ENCODE results near the gene ARHGAP10.

Gene ARHGAP10

DNA sequence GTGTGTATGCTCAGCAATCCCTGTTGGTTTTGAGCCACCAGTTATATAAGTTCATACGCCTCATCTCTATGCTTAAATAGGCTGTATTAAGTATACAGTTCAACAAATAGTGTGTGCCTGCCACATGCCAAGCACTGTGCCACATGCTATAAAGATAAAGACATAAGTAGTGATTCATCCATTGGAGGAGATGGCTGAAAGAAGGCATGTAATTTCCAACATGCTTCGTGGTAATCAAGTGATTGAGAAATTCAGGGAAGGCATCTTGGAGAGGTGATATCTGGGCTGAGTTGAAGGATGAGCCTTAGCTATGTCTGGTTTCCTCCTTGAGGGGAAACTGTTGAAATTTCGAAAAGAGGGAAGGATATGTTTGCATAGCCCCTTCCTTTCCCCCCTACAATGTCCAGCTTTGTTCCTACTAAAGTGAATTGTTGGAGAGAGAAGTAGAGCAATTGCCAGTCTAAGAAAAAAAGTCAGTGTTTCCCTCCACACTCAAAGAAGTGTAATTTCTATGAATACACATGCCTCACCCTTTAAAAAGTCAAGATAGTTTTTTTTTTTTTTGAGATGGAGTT is 96.5 kb downstream of the ARHGAP10 start:
- no peak for FAIRE-seq

DNA sequence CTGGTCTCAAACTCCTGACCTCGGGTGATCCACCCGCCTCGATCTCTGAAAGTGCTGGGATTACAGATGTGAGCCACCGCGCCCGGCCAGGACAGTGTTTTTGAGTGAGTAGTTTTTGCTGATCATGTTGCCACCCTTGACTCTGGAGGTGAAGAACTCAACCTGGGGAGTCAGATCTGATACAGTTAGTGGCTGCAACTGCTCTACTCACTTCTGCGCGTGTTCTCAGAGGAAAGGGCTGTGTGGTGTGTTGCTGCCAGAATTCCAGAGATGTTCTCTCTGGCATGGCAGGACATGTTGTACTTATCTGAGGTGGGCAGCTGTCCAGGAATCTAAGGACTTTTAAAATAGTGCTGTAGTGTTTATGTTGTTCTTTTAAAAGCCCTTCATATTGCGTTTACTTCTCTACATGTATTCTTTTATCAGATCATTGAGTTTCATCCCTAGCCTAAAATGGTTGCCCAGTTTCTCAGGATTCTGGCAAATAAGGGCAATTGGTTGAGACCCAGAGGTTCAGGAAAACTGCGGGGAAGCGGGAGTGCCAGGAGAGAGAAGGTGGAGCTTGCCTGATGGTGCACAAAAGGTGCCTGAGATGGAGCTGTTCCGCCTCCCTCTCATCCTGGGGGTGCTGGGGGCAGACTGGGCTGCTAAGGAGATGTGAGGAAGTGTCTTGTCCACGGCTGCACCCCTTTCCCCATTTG is 97.7 kb downstream of the ARHGAP10 start:
- FAIRE-seq = no peak

DNA sequence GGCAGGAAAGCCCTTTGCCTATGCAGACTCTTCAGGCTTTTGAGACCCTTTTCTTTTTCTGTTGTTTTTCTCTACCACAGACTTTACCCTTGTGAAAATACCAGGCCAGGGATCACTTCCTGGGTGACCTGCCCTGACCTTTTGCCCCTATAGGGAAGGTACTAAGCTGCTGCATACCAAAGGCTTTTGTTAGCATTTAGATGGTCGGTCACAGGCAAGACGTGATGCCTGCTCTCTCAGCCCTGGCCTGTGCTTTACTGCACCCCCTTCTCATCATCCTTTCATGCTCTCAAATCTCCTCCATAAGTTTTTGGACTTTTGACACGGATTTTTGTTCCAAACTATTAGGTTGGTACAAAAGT is 98.2 kb downstream of the ARHGAP10 start:
- no peak for FAIRE-seq

DNA sequence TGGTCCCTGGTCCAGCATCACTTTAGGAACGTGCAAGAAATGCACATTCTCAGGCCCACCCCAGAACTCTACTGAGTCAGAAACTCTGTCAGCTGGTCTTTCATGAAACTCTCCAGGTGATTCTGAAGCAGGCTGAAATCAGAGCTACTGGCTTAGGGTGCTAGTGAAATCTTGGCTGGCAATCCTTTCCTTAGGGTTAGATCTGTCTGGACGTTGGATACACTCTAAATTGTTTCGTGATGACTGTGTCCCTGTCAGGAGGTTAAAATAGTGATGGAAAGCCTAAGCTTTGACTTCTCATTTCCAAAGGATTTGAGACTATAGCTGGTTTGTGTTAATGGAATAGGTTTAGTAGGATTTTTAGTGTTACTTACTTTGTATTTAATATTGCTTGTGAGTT is 99.1 kb downstream of the ARHGAP10 start:
- FAIRE-seq = no peak

DNA sequence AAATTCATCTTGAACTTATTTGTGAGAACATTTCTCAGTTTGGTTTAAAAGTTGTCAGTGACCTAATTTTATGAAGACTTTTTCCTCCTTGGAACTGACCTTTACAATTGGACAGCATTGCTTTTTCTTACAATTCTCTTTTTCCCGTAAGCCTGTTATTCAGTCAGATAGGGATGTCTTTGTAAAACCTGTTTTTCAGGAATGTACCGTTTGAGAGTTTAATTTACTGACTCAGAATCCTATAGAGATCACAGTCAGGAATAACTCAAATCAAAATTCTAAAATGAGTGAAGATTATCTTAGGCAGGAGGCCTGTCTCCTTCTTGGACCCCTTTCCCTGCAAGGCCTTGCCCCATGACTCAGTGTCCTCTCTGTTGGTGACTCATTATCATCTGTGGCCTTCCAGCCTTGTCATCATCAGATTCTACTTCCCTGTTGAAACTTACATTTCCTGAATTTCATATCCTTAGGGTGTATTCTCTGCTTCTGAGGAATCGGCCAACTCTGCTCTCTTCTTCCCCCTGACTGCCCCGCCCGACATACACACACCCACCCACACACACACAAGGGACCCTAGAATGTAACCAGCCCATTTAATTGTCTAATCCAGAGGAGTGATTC is 99.8 kb downstream of the ARHGAP10 start:
- no peak for FAIRE-seq

DNA sequence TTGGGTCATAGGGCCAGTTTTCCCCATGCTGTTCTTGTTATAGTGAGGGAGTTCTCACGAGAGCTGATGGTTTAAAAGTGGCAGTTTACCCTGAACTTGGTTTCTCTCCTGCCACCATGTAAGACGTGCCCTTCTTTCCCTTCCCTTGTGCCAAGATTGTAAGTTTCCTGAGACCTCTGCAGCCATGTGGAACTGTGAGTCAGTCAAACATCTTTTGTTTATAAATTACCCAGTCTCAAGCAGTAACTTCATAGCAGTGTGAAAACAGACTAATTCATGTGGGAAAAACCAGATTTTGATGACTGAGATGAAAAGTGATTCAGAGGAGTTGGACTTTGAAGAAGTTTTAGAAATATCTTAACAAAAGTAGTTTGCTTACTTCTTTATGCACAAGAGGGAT is 101.4 kb downstream of the ARHGAP10 start:
- FAIRE-seq = no peak

DNA sequence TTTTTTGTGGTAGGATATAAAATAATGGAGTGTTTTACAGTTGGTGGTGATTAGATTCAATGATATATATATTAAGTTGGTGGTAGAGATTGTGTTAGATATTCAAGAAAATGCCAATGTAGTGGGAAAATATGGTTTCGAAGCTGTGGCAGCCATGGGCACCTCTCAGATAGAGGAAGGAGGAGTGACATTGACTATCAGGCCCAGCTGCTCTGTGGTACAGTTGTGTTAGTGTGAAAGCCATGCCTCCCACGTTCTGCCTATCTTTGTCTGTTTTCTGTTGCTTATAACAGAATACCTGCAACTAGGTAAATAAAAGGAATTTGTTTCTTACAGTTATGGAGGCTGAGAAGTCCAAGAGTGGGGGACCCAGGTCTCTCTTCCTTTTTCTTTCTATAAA is 101.9 kb downstream of the ARHGAP10 start:
- no peak for FAIRE-seq

DNA sequence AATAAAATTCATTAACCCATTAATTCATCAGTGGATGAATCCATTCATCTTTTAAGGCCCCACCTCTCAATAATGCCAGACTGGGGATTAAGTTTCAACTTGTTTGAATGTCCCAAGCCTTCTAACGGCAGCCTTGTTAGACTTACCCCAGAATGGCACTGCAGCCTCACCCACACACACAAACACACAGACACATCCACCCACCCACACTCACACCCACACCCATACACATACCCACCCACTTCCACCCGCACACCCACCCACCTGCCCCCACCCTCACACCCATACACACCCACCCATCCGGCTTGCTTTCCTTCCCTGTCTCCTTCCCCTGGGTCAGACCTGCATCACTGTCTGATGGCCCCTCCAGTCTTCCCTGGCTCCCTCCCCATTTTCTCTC is 102.6 kb downstream of the ARHGAP10 start:
- FAIRE-seq = no peak

DNA sequence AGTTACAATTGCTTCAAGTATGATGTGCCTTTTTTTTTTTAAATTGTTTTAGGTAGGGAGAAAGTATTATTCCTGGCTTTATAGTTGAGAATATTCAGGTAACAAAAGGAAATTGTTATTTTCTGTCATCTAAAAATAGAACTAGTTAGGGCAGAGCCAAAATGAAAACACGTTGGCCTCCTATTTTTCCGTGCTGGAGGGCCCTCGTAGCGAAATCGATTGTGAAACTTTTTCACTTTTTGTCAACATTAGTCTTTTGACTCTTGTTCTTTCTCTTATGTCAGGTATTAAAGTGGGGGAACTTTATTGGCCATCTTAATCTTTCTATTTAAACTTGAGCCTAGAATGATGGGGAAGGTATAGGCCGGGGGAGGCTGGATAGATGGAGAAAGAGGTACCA is 104.9 kb downstream of the ARHGAP10 start:
- no peak for FAIRE-seq

DNA sequence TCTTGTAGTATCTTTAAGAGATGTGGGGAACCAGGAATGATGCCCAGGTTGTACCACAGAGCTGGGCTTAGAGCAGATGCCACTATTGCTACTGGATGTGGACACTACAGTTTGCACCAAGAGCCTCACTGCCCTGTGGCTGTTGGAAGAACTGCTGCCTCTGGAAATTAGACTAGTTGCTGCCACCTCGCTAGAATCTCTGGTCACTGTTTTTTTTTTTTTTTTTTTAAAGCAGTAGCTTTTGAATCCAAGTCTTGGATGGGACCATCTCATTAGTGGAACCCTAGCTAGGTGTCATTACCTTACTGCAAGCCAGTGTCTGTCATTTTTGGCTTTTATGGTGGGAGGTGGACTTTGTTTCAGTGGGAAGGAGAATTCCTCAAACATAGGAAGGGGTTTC is 105.5 kb downstream of the ARHGAP10 start:
- no peak for FAIRE-seq

DNA sequence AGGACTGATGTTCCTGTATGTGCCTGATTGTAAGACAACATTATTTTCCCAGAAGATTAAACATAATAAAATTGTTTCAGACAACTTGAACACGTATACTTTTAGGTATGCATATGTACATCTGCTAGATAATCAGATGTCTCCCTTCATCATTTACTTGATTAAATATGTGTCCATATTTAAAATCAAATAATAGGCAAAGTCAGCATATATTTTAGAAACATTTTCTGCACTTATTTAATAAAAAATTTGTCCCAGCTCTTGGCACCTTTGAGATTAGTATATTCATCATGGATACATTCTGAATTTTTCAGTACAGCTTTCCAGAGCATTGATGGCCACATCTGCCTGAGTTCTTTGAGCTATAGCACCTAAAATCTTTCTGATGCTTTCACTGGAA is 106.0 kb downstream of the ARHGAP10 start:
- FAIRE-seq = no peak

DNA sequence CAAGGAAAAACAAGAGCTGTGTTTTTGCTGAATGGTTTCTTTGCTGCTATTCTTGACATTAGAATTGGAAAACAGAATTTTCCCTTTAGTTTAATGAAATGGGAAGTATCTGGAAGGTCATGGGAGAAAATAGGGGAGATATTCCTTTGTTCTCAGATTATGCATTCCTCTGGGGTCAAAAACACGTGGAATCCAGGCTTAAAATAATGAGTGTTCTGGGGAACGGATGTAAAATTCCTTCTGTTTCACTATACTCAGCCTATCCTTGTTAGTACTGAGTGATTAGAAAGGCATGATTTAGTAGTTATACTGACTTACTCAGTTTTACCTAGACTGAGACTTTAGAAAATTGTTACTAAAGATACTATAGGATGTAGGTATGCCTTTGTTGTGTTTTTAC is 107.3 kb downstream of the ARHGAP10 start:
- FAIRE-seq = no peak

DNA sequence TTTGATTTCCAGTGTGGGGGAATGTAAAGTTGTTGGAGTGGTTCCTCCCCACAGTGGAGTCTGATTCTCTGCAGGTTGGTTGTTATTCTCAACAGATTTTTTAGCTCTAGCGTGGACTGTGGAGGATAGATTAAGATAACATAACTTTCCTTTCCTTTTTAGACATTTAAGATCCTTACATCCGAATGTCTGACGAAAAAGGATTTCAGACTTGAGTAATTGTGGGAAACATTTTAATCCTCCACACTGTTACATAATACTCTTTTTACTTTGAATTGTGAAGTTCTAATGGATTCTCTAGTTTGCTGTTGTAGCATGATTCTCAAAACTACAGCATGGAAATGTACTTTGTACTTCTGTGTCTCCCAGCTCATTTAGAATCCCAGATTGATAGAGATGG is 107.8 kb downstream of the ARHGAP10 start:
- no peak for FAIRE-seq

DNA sequence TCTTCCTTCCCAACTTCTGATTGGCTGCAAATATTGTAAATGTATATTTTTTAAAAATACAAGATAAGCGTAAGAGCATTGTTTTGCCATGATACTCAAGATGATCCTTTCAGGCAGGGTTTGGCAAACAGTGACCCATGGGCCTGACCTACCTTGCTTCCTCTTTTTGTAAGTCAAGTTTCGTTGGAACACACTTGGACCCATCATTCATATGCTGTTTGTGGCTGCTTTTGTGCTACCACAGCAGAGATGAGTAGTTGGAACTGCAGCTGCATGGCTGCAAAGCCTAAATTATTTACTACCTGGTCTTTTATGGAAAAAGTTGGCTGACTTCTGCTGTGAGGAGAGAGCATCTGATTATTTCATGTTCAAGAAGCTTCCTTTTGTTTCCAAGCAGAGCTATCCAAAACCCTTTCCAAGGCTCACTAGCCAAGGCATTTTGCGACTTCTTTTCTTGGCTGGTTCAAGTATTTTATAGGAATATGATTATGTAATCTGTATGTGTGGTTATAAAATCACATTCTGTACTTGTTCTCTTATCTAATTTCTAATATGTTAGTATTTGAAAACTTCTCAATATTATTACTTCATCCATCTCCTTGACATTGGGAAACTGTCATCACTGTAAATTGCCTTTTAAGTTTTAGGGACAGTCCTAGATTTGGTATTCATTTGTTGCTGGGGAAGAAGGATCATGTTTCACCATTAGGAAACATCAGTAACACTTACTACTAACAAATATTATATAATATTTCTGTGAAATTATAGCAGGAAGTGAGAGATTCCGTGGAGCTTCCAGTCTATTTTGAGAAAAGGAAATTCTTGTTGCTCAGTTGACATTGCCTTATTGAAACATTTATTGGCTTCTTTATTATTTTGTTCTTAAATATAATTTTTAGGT is 109.2 kb downstream of the ARHGAP10 start:
- FAIRE-seq = no peak

DNA sequence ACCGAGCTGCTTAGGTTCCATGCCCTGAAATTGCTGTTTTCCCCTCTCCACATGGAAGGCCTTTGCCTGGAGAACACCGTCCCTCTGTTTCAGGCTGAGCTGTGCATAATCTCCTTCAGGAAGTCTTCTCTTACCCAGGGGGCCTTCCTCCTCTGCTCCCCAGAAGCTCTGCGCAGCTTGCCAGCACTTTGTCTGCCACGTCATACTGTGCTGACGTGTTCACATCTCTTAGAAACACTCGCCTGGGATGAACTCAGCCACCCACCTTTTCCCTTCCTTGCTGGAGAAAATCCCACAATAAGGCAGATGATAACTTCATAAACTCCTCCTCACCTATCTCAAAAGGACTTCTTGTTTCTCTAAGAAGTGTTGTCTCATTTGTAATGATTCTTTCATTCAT is 110.7 kb downstream of the ARHGAP10 start:
- FAIRE-seq = no peak

DNA sequence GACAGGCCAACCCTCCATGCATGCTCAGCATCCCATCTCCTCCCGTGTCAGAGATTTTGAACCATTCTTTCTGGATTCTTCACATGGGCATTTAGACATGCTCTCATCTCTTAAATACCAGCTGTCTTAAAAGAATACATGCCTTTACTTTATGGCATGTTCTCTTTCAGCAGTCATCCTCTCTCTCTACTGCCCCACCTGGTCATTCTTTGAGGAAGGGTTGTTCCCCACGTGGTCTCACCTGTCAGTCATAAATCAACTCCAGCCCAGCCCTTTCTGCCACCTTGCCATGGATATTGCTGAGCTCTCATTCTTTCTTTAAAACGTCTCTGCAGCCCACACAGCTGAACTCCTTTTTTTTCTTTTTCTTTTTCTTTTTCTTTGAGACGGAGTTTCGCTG is 111.3 kb downstream of the ARHGAP10 start:
- FAIRE-seq = no peak

DNA sequence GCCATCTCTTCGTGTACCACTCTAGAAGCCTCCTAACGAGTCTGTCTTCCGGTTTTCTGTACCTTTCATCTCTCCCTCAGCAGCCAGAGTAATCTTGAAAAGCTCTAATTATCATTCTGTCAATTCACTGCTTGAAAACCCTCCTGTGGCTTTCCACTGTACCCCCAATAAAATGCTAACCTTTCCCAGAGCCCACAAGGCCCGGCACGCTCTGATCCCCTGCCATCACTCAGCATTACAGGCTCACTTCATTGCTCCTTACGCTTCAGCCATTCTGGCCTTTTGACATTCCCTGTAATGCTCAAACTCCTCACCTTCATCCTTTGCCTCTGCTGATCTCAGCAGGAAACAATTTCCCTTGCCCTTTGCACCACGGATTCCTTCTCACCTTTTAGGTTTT is 112.9 kb downstream of the ARHGAP10 start:
- no peak for FAIRE-seq

DNA sequence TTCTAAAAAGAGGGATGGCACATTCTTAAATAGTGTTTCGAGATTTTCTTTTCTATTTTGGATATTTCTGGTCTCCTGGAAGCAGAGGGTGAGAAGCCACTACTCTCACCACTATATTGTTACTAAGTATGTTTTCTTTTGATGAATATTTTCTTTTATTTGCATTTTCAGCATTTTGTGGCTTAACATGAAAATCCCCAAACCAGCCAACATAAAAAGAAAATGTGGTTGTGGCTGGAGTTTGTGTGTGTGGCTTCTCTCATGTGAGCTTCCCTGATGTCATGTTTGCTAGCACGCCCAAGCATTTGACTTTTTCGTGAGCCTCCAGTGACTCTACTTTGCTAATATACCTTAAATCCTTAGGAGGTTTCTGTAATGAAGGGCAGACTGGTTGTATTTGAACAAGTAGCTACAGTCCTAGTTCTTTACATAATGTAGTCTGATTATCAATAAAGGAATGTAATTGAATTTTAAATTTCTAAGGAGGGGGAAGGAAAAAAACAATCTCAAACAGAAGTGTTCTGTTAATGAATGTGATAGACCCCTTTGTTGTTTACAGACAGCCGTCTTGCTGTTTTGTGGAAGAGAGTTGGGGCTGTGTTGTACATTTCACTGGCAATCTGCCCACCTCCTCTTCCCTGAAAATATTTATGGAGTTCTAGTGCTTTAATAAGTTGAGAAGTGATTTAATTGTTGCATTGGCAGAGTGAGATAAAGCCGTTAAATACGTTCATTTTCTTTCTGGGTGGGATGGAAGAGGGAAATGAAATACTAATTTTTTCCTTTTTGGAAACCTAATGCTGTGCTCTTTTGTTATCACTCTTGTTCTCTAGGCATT is 114.6 kb downstream of the ARHGAP10 start:
- FAIRE-seq = no peak

DNA sequence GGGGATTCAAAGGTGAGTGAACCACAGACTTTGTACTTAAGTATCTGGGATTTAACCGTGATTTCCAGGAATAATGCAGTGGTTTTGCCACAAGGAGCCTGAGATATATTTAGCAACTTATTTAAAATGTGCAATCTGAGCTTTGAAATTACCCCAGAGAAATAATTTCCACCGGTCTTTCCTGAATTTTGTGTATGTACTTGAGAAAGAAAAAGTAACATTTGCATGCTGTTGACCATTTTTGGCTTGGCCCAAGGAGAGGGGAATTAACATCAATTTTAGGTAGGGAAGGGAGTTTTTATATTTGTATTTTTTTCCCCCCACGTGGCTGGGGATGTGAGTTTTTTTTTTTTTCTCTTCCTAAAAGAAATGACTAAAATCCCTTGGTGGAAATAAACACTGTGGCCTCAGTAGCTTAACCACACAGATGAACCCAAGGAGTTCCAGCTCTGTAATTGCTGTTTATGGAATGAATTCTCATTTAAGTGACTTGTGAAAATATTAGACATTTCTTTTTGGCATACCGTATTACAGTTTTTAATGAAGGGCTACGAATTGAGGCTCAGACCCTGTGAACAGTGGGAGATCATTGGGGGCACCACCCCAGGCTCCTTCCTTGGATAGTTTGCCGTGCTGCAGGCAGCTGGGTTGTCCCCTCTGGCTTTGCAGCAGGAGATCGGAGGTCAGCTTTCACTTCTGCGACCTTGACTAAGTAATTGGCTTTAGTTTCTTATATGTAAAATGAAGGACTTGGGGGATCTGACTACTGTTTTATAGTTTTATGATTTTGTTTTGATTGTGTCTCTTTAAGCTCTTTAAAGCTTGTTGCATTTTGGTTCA is 116.1 kb downstream of the ARHGAP10 start:
- no peak for FAIRE-seq

DNA sequence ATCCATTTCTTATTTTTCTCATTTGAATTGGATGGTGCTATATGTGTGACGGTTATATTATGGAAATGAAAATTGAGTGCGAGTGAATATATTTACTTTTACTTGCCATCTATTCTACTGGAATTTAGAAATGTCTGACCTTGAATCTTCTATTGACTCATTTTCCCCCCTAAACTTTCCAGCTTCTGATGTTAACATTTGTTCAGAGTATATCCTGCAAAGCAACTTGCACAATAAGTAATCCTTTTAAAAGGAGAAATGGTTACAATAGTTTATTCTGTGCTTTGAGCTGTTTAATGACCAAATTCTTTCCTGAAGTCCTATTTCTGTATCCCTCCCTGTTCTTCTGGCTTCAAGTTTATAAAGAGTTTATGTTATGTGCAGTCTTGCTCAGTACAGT is 116.7 kb downstream of the ARHGAP10 start:
- FAIRE-seq = no peak

DNA sequence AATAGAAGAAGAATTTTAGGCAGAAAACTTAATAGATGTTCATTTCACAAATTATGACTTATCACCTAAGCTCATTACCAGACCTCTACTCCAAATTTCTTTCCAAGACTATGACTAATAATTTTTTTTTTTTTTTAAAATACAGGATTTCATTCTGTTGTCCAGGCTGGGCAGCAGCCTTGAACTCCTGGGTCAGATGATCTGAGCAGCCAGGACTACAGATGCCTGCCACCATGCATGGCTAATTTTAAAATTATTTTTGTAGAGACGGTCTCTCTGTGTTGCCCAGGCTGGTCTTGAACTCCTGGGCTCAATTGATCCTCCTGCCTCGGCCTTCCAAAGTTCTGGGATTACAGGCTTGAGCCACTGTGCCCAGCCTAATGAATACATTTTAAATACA is 119.2 kb downstream of the ARHGAP10 start:
- no peak for FAIRE-seq

DNA sequence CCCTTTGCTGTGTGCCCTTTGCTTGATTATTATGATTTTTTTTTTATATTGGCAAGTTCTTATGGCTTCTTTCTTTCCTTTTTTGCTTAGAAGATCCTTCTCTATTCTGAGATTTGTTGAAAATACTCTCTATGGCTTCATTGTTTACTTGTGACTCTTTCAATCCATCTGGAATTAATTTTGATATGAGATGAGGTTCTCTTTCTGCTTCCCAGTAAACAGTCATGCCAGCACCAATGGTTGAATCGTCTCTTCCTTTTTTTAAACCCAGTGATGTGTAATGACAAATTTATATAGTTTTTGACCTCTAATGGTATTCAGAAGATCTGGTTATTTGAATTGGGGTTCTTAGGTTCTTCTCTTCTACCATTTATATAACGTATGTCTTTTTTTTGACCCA is 121.8 kb downstream of the ARHGAP10 start:
- no peak for FAIRE-seq

All from A204.1 (cell line).